OCI-LY7 (cell line): ENCODE measurements around the gene PLXNA1. TPM values are rescaled to one million over a fixed set of nuclear protein-coding genes. Genes with fewer than 3 reads are reported as not detected.

ENCODE experiments used
- BruUV-seq: library from RNA; stranded (reverse); fragments of 400-500 nt; replicated peaks from 2 replicates; lab custom pipeline; 2021; lab: Mats Ljungman, UMichigan
- CTCF ChIA-PET: fragments of 300-600 bp; sonication (Branson Sonifier 250); formaldehyde crosslinking; loops from one replicate; lab custom pipeline; 2022; ENCODE audit warnings: antibody characterized with exemption; ENCODE audit not compliant: unreplicated experiment; lab: Charles Lee
- POLR2A ChIA-PET: fragments of 300-600 bp; sonication (Branson Sonifier 250); formaldehyde crosslinking; loops from one replicate; lab custom pipeline; 2022; ENCODE audit warnings: antibody characterized with exemption; lab: Charles Lee
- DNase-seq: peaks from one replicate; pipeline ENCODE4 v3.0.0-alpha.2; 2015; ENCODE audit warnings: low spot score
- H2AFZ ChIP-seq: fragments of 200-600 bp; sonication (generic), shearing (Covaris generic); 2 replicates; pipeline ENCODE4 v1.6.1; 2014; ENCODE audit warnings: mild to moderate bottlenecking, antibody characterized with exemption, low read length, moderate library complexity
- H3K27ac ChIP-seq: fragments of 200-600 bp; sonication (generic); 2 replicates; pipeline ENCODE4 v1.5.1; 2014; ENCODE audit warnings: mixed run types, low read depth, mild to moderate bottlenecking, moderate library complexity, low read length, inconsistent platforms; ENCODE audit not compliant: poor library complexity, severe bottlenecking
- H3K36me3 ChIP-seq: fragments of 200-600 bp; sonication (generic); 2 replicates; pipeline ENCODE4 v1.6.1; 2014; ENCODE audit warnings: mild to moderate bottlenecking, antibody characterized with exemption, low read length, moderate library complexity, mixed read lengths; ENCODE audit not compliant: insufficient read depth
- H3K4me1 ChIP-seq: fragments of 200-600 bp; sonication (generic); 2 replicates; pipeline ENCODE4 v1.5.1; 2014; ENCODE audit warnings: mild to moderate bottlenecking, low read length; ENCODE audit not compliant: insufficient read depth, poor library complexity, severe bottlenecking
- H3K4me2 ChIP-seq: fragments of 200-600 bp; sonication (generic); 2 replicates; pipeline ENCODE4 v1.6.1; 2014; ENCODE audit warnings: mild to moderate bottlenecking, low read length
- H3K4me3 ChIP-seq: fragments of 200-600 bp; sonication (generic); 2 replicates; pipeline ENCODE4 v1.5.1; 2014; ENCODE audit warnings: mild to moderate bottlenecking, low read depth, low read length; ENCODE audit not compliant: poor library complexity, severe bottlenecking
- H3K79me2 ChIP-seq: fragments of 200-600 bp; sonication (generic); 2 replicates; pipeline ENCODE4 v1.6.1; 2016; ENCODE audit warnings: low read depth, mild to moderate bottlenecking, low read length, moderate library complexity, mixed read lengths; ENCODE audit not compliant: insufficient read depth
- H3K9me2 ChIP-seq: fragments of 200-600 bp; sonication (generic); 2 replicates; pipeline ENCODE4 v1.6.1; 2016; ENCODE audit warnings: mild to moderate bottlenecking, low read length, mixed read lengths; ENCODE audit not compliant: insufficient read depth
- H3K9me3 ChIP-seq: fragments of 200-600 bp; sonication (generic); 2 replicates; pipeline ENCODE4 v1.6.1; 2014; ENCODE audit warnings: mild to moderate bottlenecking, mixed run types, low read length, mixed read lengths
- H4K20me1 ChIP-seq: fragments of 200-600 bp; sonication (generic); 2 replicates; pipeline ENCODE4 v1.6.1; 2014; ENCODE audit warnings: mild to moderate bottlenecking, antibody characterized with exemption, low read length, moderate library complexity, mixed read lengths; ENCODE audit not compliant: insufficient read depth
- EZH2phosphoT487 ChIP-seq: fragments of 200-600 bp; sonication (generic); IDR thresholded peaks from 2 replicates; pipeline ENCODE4 v1.6.1; 2018; ENCODE audit warnings: low read depth, borderline replicate concordance, mild to moderate bottlenecking, mixed run types, antibody characterized with exemption, low read length, moderate library complexity, mixed read lengths
- intact Hi-C: fragments of 100-400 bp; cut with micrococcal nuclease; formaldehyde crosslinking; loops from one replicate; pipeline ENCODE4 v1.10.0; 2022; ENCODE audit not compliant: unreplicated experiment
- total RNA-seq, 2 experiments: library from RNA; depleted of rRNA in 1 of 2; stranded (reverse); fragments of >200 nt in 1 of 2; shearing (Covaris generic) in 1 of 2; gene quantifications; 2 replicates each; pipeline ENCODE4 v1.2.3, GENCODE V29; 2014 to 2022
- TF ChIP-seq, protein P1 (sequence below): fragments of 200-600 bp; sonication (generic); conservative IDR thresholded peaks from 2 replicates; pipeline ENCODE4 v1.5.1; 2014; ENCODE audit warnings: mild to moderate bottlenecking, antibody characterized with exemption, low read length, moderate library complexity, mixed read lengths

Gene PLXNA1
- total RNA-seq, 2 experiments from 2014 or later = 3.6 to 4.4 TPM

DNA sequence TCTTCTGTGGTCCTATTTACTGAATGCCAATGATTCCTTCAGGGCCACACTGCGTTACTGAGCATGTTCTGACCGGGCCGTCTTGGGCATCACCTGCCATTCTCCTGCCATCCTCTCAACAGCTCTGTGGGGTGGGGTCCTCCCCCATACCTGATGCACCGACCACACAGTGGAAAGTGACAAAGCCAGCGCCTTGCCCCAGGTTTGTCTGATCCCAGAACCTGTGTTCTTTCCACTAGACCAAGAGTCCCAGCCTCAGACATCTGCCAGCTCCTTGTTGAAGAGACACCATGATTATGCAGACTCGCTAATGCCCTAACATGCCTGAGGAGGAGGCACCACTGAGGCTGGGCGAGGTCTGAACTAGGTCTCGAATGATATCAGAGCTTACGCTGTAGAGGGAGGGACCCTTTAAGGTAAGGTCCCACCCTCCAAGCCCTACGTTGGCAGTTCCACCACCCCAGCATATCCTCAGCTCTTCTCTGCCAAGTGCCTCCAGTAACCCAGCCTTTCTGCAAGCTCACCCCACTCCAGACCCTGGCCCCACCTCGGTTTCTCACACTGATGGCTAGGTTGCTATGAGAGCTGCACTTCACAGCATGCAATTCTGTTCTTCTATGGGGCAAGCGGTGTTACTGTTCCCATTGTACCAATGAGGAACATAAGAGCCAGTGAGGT is 29.8 kb upstream of the PLXNA1 start:
- CTCF ChIA-PET = no interaction called here

DNA sequence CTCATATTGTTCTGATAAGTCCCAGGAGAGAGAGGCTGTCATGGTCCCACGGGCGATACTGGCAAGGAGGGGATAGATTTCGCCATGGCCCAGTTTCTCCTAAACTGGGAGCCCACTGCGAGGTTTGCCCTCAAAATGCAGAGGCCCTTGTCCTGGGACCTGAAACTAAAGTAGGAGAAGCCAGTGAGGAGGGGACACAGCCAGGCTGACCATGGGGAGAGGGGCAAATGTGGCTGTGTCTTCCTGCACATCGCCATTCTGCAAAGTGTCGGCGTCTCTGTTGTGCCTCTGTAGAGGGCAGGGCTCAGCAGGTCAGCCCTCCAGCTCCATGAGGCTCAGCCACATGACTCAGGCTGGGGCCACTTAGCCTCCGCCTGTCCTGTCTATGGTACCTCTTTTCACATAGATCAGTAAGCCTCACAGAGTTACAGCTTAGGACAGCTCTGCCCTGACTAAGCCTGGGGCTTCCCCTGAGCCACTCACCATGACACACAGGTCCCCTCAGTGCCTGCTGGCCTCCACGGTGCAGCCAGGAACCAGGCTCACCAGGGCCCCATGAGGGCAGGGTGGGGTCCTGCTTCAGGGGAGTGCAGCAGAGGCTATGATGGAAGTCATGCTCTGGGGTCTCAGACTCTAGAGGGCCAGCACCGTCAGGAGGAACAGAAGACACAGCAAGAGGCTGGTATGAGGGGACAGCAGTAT is 28.6 kb upstream of the PLXNA1 start:
- ChIA-PET CTCF (interaction anchor here (0.5 to 0.9 kb wide), 2 partner anchors 8 to 593 kb away, joined by 3 to 4 read pairs; no protein-coding TSS in a partner anchor), POLR2A (interaction anchor here (0.9 kb wide), 1 partner anchor 11 kb away, joined by 3 read pairs; no protein-coding TSS in a partner anchor)
- peak overlapping the region; percentile 21 for H3K4me3 ChIP-seq
- no peaks in the 10 kb centered on the region for H3K79me2 ChIP-seq
- H3K36me3 ChIP-seq = no peaks in the 10 kb centered on the region
- H3K27ac ChIP-seq = peak overlapping the region; percentile 65
- no TSS peak for BruUV-seq
- intact Hi-C loops = no loop called here
- DNase-seq = no peak
- no peaks in the 10 kb centered on the region for H3K9me2 ChIP-seq
- TF ChIP-seq, protein P1, sequence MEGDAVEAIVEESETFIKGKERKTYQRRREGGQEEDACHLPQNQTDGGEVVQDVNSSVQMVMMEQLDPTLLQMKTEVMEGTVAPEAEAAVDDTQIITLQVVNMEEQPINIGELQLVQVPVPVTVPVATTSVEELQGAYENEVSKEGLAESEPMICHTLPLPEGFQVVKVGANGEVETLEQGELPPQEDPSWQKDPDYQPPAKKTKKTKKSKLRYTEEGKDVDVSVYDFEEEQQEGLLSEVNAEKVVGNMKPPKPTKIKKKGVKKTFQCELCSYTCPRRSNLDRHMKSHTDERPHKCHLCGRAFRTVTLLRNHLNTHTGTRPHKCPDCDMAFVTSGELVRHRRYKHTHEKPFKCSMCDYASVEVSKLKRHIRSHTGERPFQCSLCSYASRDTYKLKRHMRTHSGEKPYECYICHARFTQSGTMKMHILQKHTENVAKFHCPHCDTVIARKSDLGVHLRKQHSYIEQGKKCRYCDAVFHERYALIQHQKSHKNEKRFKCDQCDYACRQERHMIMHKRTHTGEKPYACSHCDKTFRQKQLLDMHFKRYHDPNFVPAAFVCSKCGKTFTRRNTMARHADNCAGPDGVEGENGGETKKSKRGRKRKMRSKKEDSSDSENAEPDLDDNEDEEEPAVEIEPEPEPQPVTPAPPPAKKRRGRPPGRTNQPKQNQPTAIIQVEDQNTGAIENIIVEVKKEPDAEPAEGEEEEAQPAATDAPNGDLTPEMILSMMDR = no peak
- no peak for TF ChIP-seq EZH2phosphoT487
- no peaks in the 10 kb centered on the region for H4K20me1 ChIP-seq
- peaks cover 39% of the 10 kb centered on the region for H3K4me1 ChIP-seq
- H2AFZ ChIP-seq = no peak overlapping the region
- peak overlapping the region; percentile 54 for H3K4me2 ChIP-seq
- H3K9me3 ChIP-seq = no peaks in the 10 kb centered on the region

More for the DNA sequence above, 29.8 kb upstream of the PLXNA1 start:
- POLR2A ChIA-PET = interaction anchor here (0.9 kb wide), 1 partner anchor 9 kb away, joined by 3 read pairs; no protein-coding TSS in a partner anchor
- Histone ChIP-seq H3K36me3 (no peaks in the 10 kb centered on the region), H3K4me1 (peaks cover 39% of the 10 kb centered on the region), H3K4me3 (no peak overlapping the region), H3K79me2 (no peaks in the 10 kb centered on the region), H3K27ac (no peak overlapping the region), H3K9me3 (no peaks in the 10 kb centered on the region), H4K20me1 (no peaks in the 10 kb centered on the region), H3K9me2 (no peaks in the 10 kb centered on the region), H3K4me2 (no peak overlapping the region), H2AFZ (no peak overlapping the region)
- BruUV-seq = no TSS peak
- DNase-seq = no peak
- no peak for TF ChIP-seq EZH2phosphoT487
- TF ChIP-seq, protein P1 = no peak
- intact Hi-C loops = no loop called here
